Activated T-cell treated with anti-CD3 and anti-CD28 coated beads for 48 hours (primary cell): ENCODE measurements around the gene MBOAT2.
"Not testable (repeated sequence)": the region's sequence is repeated elsewhere in the genome, so short reads cannot be mapped to it uniquely, and the experiment has no call there.

Experiments
- DNase-seq: peaks from one replicate; pipeline ENCODE4 v3.0.0-alpha.2; 2020; ENCODE audit warnings: low read depth

The MBOAT2 gene

DNA sequence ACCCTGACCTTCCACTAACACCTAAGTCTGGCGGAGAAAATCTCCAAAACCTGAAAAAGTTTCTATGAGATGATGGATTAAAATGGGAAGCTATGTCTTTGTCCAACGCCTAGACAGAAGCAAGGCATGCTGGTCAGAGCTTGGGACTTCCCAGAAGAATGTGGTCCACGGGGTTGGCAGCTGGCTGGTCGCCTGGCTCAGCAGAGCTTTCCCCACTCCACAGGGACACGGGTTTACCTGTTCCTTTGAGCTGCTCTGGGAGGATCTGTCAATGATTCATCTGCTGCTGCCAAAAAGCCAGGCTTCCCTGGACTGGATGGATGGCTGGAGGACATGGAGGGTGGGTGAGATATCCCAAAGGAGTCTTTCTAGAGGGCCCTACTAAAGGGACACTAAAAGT is 10.8 kb downstream of the MBOAT2 start:
- no peak for DNase-seq

- no peak for DNase-seq
Measured at GRCh38 chr2:8989536-8990079, 13.9 kb downstream of the MBOAT2 start.

DNA sequence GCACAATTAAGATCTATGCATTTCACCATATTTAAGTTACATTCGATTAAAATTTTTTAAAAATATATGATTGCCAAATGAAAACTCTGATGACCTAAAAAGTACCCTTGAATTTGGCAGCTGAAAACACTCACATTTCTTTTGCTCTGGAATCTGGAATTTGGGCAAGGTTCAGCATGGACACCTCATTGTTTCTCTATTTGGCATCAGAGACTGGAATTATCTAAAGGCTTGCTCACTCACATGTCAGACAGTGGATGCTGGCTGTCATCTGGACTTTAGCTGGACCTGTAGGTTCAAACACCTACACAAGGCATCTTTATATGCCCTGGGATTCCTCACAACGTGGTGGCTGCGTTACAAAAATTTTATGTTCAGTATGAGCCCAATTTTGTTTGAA is 16.1 kb downstream of the MBOAT2 start:
- DNase-seq: no peak

- DNase-seq: no peak
Measured at GRCh38 chr2:8986327-8986976, 17.0 kb downstream of the MBOAT2 start.

- no peak for DNase-seq
Measured at GRCh38 chr2:8985561-8986326, 17.7 kb downstream of the MBOAT2 start.

- DNase-seq: no peak
Measured at GRCh38 chr2:8984855-8985254, 18.6 kb downstream of the MBOAT2 start.

DNA sequence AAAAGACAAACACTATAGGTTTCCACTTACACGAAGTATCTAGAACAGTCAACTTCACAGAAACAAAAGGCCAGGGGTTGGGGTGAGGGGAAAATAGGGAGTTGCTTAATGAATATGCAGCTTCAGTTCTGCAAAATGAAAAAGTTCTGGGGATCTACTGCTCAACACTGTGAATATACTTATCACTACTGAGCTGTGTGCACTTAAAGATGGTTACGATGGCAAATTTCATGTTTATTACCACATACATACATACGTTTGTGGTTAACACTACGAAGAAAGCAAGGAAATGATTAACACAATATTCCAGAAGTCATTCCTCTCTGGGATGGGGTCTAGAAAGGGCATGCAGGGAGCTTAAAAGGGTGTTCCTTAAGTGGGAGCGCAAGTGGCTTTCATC is 19.3 kb downstream of the MBOAT2 start:
- no peak for DNase-seq

GRCh38 chr2:8983571-8983970 is 19.9 kb downstream of the MBOAT2 start:
- no peak for DNase-seq

GRCh38 chr2:8981876-8982275 is 21.6 kb downstream of the MBOAT2 start:
- no peak for DNase-seq

GRCh38 chr2:8980096-8980495 is 23.4 kb downstream of the MBOAT2 start:
- no peak for DNase-seq

GRCh38 chr2:8977758-8978157 is 25.7 kb downstream of the MBOAT2 start:
- DNase-seq: no peak

DNA sequence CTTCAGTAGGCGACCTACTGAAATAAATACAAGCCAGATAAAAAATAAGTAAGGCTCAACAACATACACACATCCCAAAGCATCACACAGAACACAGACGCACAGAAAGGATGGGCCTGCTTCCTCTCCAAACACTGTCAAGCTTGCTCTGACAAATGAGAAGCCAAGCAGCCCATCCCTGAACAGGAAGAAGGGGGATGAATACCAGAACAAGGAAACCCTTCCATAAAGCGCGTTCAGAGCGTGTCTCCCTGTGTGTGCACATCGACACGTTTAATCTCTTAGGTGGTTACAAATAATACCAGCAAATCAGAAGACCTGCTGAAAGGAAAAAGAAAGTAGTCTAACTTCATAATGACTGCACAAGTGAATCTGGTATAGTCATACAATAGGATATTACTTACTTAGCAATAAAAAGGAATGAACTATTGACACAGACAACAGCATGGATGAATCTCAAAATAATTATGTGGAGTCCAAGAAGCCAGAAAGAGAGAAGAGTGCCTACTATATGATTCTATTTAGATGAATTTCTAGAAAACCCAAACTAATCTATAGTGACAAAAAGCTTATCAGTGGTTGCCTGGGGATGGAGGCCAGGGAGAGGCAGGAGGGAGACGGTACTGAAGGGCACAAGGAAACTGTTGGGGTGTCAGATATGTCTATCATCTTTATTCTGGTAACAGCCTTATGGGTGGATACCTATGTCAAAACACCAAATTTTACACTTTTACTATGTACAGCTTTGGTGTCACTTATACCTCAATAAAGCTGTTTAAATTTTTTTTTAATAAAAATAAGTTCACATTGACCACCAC is 26.8 kb downstream of the MBOAT2 start:
- DNase-seq: no peak

DNA sequence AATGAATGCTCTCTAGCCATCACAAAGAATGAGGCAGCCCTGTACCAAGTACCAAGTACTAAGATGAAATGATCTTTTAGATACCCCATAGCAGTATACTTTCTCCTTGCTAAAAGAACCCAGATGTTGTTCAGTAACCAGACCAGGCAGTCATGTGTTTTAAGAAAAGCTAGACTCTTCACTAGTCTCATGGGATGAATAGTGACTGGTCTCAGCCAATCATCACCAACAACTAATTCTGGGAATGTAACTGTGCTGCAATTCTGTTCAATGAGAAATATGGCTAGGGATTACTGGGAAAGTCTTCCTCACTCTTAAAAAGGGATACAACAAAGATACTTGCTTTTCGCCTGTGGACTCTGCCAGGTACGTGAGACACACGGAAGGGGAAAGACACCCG is 29.5 kb downstream of the MBOAT2 start:
- no peak for DNase-seq

GRCh38 chr2:8973017-8973416 is 30.5 kb downstream of the MBOAT2 start:
- not testable (repeated sequence) for DNase-seq

DNA sequence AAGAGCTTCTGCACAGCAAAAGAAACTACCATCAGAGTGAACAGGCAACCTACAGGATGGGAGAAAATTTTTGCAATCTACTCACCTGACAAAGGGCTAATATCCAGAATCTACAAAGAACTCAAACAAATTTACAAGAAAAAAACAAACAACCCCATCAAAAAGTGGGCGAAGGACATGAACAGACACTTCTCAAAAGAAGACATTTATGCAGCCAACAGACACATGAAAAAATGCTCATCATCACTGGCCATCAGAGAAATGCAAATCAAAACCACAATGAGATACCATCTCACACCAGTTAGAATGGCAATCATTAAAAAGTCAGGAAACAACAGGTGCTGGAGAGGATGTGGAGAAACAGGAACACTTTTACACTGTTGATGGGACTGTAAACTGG is 30.9 kb downstream of the MBOAT2 start:
- DNase-seq: not testable (repeated sequence)

DNA sequence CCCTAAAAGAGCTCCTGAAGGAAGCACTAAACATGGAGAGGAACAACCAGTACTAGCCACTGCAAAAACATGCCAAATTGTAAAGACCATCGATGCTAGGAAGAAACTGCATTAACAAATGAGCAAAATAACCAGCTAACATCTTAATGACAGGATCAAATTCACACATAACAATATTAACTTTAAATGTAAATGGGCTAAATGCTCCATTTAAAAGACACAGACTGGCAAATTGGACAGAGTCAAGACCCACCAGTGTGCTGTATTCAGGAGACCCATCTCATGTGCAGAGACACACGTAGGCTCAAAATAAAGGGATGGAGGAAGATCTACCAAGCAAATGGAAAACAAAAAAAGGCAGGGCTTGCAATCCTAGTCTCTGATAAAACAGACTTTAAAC is 34.1 kb downstream of the MBOAT2 start:
- DNase-seq: not testable (repeated sequence)

- no peak for DNase-seq
Measured at GRCh38 chr2:8966123-8966908, 37.2 kb downstream of the MBOAT2 start.

DNA sequence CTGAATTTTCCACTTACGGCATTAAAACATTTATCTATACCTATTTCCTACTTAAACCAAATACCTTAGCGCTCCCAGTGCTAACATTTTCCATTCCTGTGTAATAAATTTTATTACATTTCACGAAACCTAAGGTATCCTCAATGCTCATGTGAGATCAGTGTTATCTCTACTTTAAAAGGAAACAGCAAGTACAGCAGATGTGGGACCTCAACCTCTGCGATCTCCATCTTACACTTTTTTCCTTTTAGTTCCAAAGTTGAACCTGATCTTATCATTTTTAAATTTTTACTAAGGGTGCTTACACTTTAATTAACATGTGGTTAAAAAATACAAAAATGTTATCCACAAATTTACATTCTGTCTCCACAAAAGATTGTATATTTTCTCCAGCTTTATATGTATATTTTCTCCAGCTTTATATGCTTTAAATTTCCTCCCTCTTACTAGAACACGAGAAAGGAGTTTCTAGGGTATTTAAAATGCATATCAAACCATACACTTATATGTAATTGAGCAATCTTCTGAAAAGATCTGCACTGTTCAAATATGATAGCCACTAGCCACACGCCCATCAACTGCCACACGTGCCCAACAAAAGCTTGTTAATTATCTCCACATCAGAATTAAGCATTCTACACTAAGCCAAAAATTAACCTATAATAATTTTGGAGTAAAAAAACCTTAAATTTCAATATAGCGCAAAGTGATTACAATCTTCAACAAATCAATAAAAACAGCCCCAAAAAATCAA is 38.1 kb downstream of the MBOAT2 start:
- no peak for DNase-seq

- DNase-seq: no peak
Measured at GRCh38 chr2:8962890-8963289, 40.6 kb downstream of the MBOAT2 start.

- no peak for DNase-seq
Measured at GRCh38 chr2:8957628-8958027, 45.9 kb downstream of the MBOAT2 start.

- DNase-seq: no peak
Measured at GRCh38 chr2:8956774-8957173, 46.7 kb downstream of the MBOAT2 start.
